Calu3 (cell line): Measurements from ENCODE around the gene FNBP1. TPM values are rescaled to one million over a fixed set of nuclear protein-coding genes. Genes with fewer than 3 reads are reported as not detected.

Experiments used
- BruUV-seq: library from RNA; stranded (reverse); fragments of 400-500 nt; replicated peaks from 2 replicates; lab custom pipeline; 2021; lab: Mats Ljungman, UMichigan
- CTCF ChIA-PET: fragments of 300-600 bp; sonication (Branson Sonifier 250); formaldehyde crosslinking; loops from one replicate; lab custom pipeline; 2022; ENCODE audit warnings: antibody characterized with exemption; lab: Charles Lee
- DNase-seq: peaks from one replicate; pipeline ENCODE4 v3.0.0; 2022
- H3K27ac Mint-ChIP-seq: one replicate; pipeline ENCODE4 v1.8.0; 2022; ENCODE audit warnings: mixed read lengths; ENCODE audit not compliant: unreplicated experiment
- H3K27me3 Mint-ChIP-seq: one replicate; pipeline ENCODE4 v1.8.0; 2022; ENCODE audit warnings: mixed read lengths; ENCODE audit not compliant: unreplicated experiment
- H3K36me3 Mint-ChIP-seq: one replicate; pipeline ENCODE4 v1.8.0; 2022; ENCODE audit warnings: mild to moderate bottlenecking, moderate library complexity, mixed read lengths; ENCODE audit not compliant: insufficient read depth, unreplicated experiment
- H3K4me1 Mint-ChIP-seq: one replicate; pipeline ENCODE4 v1.8.0; 2022; ENCODE audit warnings: mild to moderate bottlenecking, low read depth, mixed read lengths; ENCODE audit not compliant: unreplicated experiment
- H3K4me3 Mint-ChIP-seq: one replicate; pipeline ENCODE4 v1.8.0; 2022; ENCODE audit warnings: mild to moderate bottlenecking, low read depth, moderate library complexity, mixed read lengths; ENCODE audit not compliant: unreplicated experiment
- H3K9me3 Mint-ChIP-seq: one replicate; pipeline ENCODE4 v1.8.0; 2022; ENCODE audit warnings: low read depth, mixed read lengths; ENCODE audit not compliant: unreplicated experiment
- CTCF ChIP-seq: fragments of 200-600 bp; IDR thresholded peaks from one replicate; pipeline ENCODE4 v1.8.0; 2022; ENCODE audit warnings: antibody characterized with exemption; ENCODE audit not compliant: unreplicated experiment
- intact Hi-C: fragments of 100-400 bp; cut with micrococcal nuclease; formaldehyde crosslinking; loops from one replicate; pipeline ENCODE4 v1.10.0; 2022; ENCODE audit not compliant: unreplicated experiment
- total RNA-seq: library from RNA; stranded (reverse); gene quantifications from 2 replicates; pipeline ENCODE4 v1.2.3, GENCODE V29; 2022

FNBP1 gene
- total RNA-seq, 1 experiment from 2014 or later: 9.9 TPM

GRCh38 chr9:129876815-129877214 is 166.2 kb downstream of the FNBP1 start:
- no peak for TF ChIP-seq CTCF
- intact Hi-C loops: no loop called here
- DNase-seq: no peak
- no TSS peak for BruUV-seq
- no peaks in the 10 kb centered on the region for H3K4me1 Mint-ChIP-seq
- no peak overlapping the region for H3K4me3 Mint-ChIP-seq
- no peaks in the 10 kb centered on the region for H3K36me3 Mint-ChIP-seq
- CTCF ChIA-PET: no interaction called here
- no peaks in the 10 kb centered on the region for H3K9me3 Mint-ChIP-seq
- H3K27me3 Mint-ChIP-seq: no peaks in the 10 kb centered on the region
- H3K27ac Mint-ChIP-seq: no peak overlapping the region

GRCh38 chr9:129875687-129876395 is 167.1 kb downstream of the FNBP1 start:
- Mint-ChIP-seq H3K4me3 (no peak overlapping the region), H3K4me1 (no peaks in the 10 kb centered on the region), H3K36me3 (no peaks in the 10 kb centered on the region), H3K9me3 (no peaks in the 10 kb centered on the region), H3K27me3 (no peaks in the 10 kb centered on the region), H3K27ac (no peak overlapping the region)
- no TSS peak for BruUV-seq
- DNase-seq: no peak
- CTCF ChIA-PET: interaction anchor here (0.7 kb wide), 1 partner anchor 250 kb away, joined by 5 read pairs; no protein-coding TSS in a partner anchor
- no peak for TF ChIP-seq CTCF
- intact Hi-C loops: no loop called here

DNA sequence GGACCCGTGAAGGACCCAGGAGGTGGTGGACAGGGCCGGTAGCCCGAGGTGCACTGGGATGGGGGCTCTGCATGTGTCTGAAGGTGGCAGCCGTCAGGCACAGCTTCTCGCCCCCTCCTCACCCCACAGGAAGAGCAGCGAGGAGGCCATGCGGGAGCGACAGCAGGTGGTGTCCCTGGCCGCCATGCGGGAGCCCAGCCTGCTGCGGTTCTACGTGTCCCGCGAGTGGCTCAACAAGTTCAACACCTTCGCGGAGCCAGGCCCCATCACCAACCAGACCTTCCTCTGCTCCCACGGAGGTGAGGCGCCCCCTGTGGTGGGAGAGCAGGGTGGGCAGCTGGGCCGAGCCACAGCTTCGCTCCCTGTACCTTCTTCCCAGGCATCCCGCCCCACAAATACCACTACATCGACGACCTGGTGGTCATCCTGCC is 167.8 kb downstream of the FNBP1 start:
- BruUV-seq: no TSS peak
- H3K36me3 Mint-ChIP-seq: no peaks in the 10 kb centered on the region
- CTCF ChIA-PET: no interaction called here

DNA sequence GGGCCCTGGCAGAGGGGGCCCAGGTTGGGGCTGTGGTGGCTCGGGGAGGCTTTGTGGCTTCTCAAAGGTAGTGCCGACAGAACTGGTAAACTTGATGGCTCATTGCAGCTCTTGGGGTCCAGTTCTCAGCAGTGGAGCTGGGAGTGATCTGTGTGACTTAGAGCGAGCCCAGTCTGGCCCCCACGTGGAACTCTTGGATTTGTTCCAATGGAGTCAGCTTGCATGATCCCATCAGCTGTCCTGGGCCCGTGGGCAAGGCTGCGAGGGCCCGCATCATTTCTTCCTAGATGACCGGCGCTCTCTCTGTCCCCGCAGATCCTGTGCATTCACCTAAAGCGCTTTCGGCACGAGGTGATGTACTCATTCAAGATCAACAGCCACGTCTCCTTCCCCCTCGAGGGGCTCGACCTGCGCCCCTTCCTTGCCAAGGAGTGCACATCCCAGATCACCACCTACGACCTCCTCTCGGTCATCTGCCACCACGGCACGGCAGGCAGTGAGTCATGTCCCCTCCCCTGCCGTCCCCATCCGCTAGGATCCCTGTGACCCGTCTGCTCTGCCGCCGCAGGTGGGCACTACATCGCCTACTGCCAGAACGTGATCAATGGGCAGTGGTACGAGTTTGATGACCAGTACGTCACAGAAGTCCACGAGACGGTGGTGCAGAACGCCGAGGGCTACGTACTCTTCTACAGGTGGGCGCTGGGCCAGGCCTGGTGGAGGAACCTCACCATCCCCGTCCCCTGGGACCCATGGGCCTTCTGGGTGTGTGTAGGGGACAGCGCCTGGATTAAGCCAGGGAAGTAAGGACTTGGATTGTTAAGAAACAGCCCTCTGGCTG is 168.5 kb downstream of the FNBP1 start:
- Mint-ChIP-seq H3K9me3 (no peaks in the 10 kb centered on the region), H3K4me1 (no peaks in the 10 kb centered on the region), H3K27me3 (no peaks in the 10 kb centered on the region), H3K36me3 (no peaks in the 10 kb centered on the region), H3K4me3 (no peak overlapping the region), H3K27ac (no peak overlapping the region)
- intact Hi-C loops: no loop called here
- no peak for DNase-seq
- CTCF ChIA-PET: no interaction called here
- no TSS peak for BruUV-seq
- no peak for TF ChIP-seq CTCF

More for the DNA sequence above, 167.8 kb downstream of the FNBP1 start:
- Mint-ChIP-seq H3K9me3 (no peaks in the 10 kb centered on the region), H3K27ac (no peak overlapping the region), H3K4me3 (no peak overlapping the region), H3K27me3 (no peaks in the 10 kb centered on the region), H3K4me1 (no peaks in the 10 kb centered on the region)
- intact Hi-C loops: no loop called here
- TF ChIP-seq CTCF: no peak
- no peak for DNase-seq
